Natural killer cell (primary cell): ENCODE data around the gene CREB5. TPM values are rescaled to one million over a fixed set of nuclear protein-coding genes. Genes with fewer than 3 reads are reported as not detected.

ENCODE experiments used
- ATAC-seq, 3 donors: fragments of 150-1000 bp in 2 of 3; fragments of 200-7000 bp in 1 of 3; cut with Tn5 transposase; 1 replicate in 1 of 3; 2 replicates in 2 of 3; pipeline ENCODE4 v1.10.0; 2021; ENCODE audit warnings: mild to moderate bottlenecking in 2 of 3, moderate library complexity in 2 of 3
- DNase-seq, 2 donors: peaks; one replicate each; pipeline versions ENCODE4 v3.0.0 to v3.0.0-alpha.2; 2013 to 2021; ENCODE audit warnings: mixed read lengths in 1 of 2
- H3K27ac ChIP-seq: one replicate; pipeline ENCODE4 v1.5.1; 2013; ENCODE audit warnings: mild to moderate bottlenecking, low read length
- H3K27me3 ChIP-seq: one replicate; pipeline ENCODE4 v1.6.1; 2013; ENCODE audit warnings: low read length; ENCODE audit not compliant: control insufficient read depth, insufficient read depth
- H3K36me3 ChIP-seq: one replicate; pipeline ENCODE4 v1.6.1; 2013; ENCODE audit warnings: low read length; ENCODE audit not compliant: control insufficient read depth, insufficient read depth
- H3K4me1 ChIP-seq: one replicate; pipeline ENCODE4 v1.6.1; 2013; ENCODE audit warnings: low read length; ENCODE audit not compliant: control insufficient read depth, insufficient read depth
- H3K4me3 ChIP-seq: one replicate; pipeline ENCODE4 v1.5.1; 2013; ENCODE audit warnings: low read length
- H3K9me3 ChIP-seq: one replicate; pipeline ENCODE4 v1.6.1; 2013; ENCODE audit warnings: low read length; ENCODE audit not compliant: control insufficient read depth, insufficient read depth
- H3K27ac Mint-ChIP-seq, 2 donors: one replicate each; pipeline ENCODE4 v1.8.0; 2022; ENCODE audit warnings: mild to moderate bottlenecking in 2 of 2, mixed read lengths in 2 of 2, moderate library complexity in 1 of 2
- H3K27me3 Mint-ChIP-seq, 2 donors: one replicate each; pipeline ENCODE4 v1.8.0; 2022; ENCODE audit warnings: low read depth in 2 of 2, mixed read lengths in 2 of 2
- H3K36me3 Mint-ChIP-seq: one replicate; pipeline ENCODE4 v1.8.0; 2022; ENCODE audit warnings: mixed read lengths
- H3K4me1 Mint-ChIP-seq, 2 donors: one replicate each; pipeline ENCODE4 v1.8.0; 2022; ENCODE audit warnings: mixed read lengths in 2 of 2
- H3K4me3 Mint-ChIP-seq: one replicate; pipeline ENCODE4 v1.8.0; 2022; ENCODE audit warnings: mild to moderate bottlenecking, moderate library complexity, mixed read lengths
- H3K9me3 Mint-ChIP-seq, 2 donors: one replicate each; pipeline ENCODE4 v1.8.0; 2022; ENCODE audit warnings: mixed read lengths in 2 of 2
- CTCF ChIP-seq: fragments of 200-600 bp; IDR thresholded peaks from one replicate; pipeline ENCODE4 v1.8.0; 2022; ENCODE audit warnings: antibody characterized with exemption
- WGBS: methylation state at CpG from one replicate; pipeline ENCODE4 v1.1.7; 2013; ENCODE audit warnings: missing lambda C conversion rate; ENCODE audit not compliant: insufficient coverage; 5-methylcytosine and 5-hydroxymethylcytosine counted together
- intact Hi-C: fragments of 100-400 bp; cut with micrococcal nuclease; formaldehyde crosslinking; loops from one replicate; pipeline ENCODE4 v1.14.2; 2022
- total RNA-seq, 4 donors: library from RNA; stranded (reverse); fragments of 120-200 nt in 1 of 4; gene quantifications; one replicate each; pipeline versions ENCODE4 v1.2.3 to v1.2.4, GENCODE V29; 2013 to 2022

The CREB5 gene
- total RNA-seq, 3 donors from 2014 or later (not counting 1 experiment from before 2014, with no cell fraction given), result 0.52 to 7.0 (median 0.89) TPM

GRCh38 chr7:28434510-28434909 is 22.2 kb downstream of the CREB5 start:
- Mint-ChIP-seq H3K9me3 (no peaks in the 10 kb centered on the region), H3K27ac (no peak overlapping the region), H3K4me1 (no peaks in the 10 kb centered on the region), H3K36me3 (no peaks in the 10 kb centered on the region), H3K4me3 (no peak overlapping the region), H3K27me3 (peaks cover 14 to 84% of the 10 kb centered on the region in 2 donors)
- H3K36me3 ChIP-seq, result no peaks in the 10 kb centered on the region
- intact Hi-C loops, result no loop called here
- H3K4me3 ChIP-seq, result no peak overlapping the region
- no peaks in the 10 kb centered on the region for H3K9me3 ChIP-seq
- TF ChIP-seq CTCF, result no peak
- H3K4me1 ChIP-seq, result no peaks in the 10 kb centered on the region
- peaks cover 5% of the 10 kb centered on the region for H3K27me3 ChIP-seq
- WGBS, result no CpG with 5 or more reads among the region's 1 CpG
- DNase-seq (no peak), ATAC-seq (no peak)
- H3K27ac ChIP-seq, result no peak overlapping the region

DNA sequence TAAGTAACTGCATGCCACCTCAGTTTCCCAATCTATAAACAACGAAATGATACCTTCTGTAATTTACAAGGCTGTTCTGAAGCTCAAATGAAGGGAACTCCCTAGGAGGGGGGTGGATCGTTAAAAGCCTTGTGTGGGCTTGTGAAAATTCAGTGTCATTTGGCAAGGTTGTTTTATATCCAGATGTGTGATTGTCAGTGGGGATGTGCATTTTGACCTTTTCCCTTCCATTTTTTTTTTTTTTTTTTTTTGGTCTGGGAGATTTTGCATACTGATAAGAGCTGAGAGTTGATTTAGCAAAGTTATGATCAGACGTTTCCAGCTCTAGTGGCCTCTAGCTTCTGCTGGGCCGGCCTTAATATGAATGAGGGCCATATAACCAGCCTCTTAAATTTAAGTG is 22.8 kb downstream of the CREB5 start:
- no peaks in the 10 kb centered on the region for H3K36me3 Mint-ChIP-seq
- no peak overlapping the region for H3K27ac Mint-ChIP-seq
- H3K9me3 Mint-ChIP-seq, result no peaks in the 10 kb centered on the region
- H3K4me3 ChIP-seq, result no peak overlapping the region
- no peak for DNase-seq
- WGBS, result 78% methylated on average over 3 of the region's 4 CpGs
- no peaks in the 10 kb centered on the region for H3K4me1 ChIP-seq
- no peaks in the 10 kb centered on the region for H3K9me3 ChIP-seq
- intact Hi-C loops, result no loop called here
- no peak overlapping the region for H3K27ac ChIP-seq
- H3K27me3 Mint-ChIP-seq, result peaks cover 14 to 85% of the 10 kb centered on the region in 2 donors
- no peak for ATAC-seq
- TF ChIP-seq CTCF, result no peak
- H3K36me3 ChIP-seq, result no peaks in the 10 kb centered on the region
- H3K27me3 ChIP-seq, result peaks cover 5% of the 10 kb centered on the region
- no peak overlapping the region for H3K4me3 Mint-ChIP-seq
- H3K4me1 Mint-ChIP-seq, result no peaks in the 10 kb centered on the region

- Mint-ChIP-seq H3K27ac (no peak overlapping the region), H3K4me1 (no peaks in the 10 kb centered on the region), H3K36me3 (no peaks in the 10 kb centered on the region), H3K27me3 (peaks cover 14 to 84% of the 10 kb centered on the region in 2 donors), H3K4me3 (no peak overlapping the region), H3K9me3 (no peaks in the 10 kb centered on the region)
- no peaks in the 10 kb centered on the region for H3K4me1 ChIP-seq
- no peak for DNase-seq
- H3K9me3 ChIP-seq, result no peaks in the 10 kb centered on the region
- H3K27ac ChIP-seq, result no peak overlapping the region
- TF ChIP-seq CTCF, result no peak
- intact Hi-C loops, result no loop called here
- H3K36me3 ChIP-seq, result no peaks in the 10 kb centered on the region
- H3K4me3 ChIP-seq, result no peak overlapping the region
- ATAC-seq, result no peak
- WGBS, result 100% methylated on average over 1 of the region's 2 CpGs
- peaks cover 5% of the 10 kb centered on the region for H3K27me3 ChIP-seq
These were observed 23.5 kb downstream of the CREB5 start for GRCh38 chr7:28435732-28436378.

- H3K27ac Mint-ChIP-seq, result no peak overlapping the region
- Histone ChIP-seq H3K36me3 (no peaks in the 10 kb centered on the region), H3K27me3 (peaks cover 3% of the 10 kb centered on the region), H3K27ac (no peak overlapping the region), H3K9me3 (no peaks in the 10 kb centered on the region), H3K4me1 (no peaks in the 10 kb centered on the region), H3K4me3 (no peak overlapping the region)
- no peaks in the 10 kb centered on the region for H3K9me3 Mint-ChIP-seq
- WGBS, result 94% methylated on average over 8 of the region's 8 CpGs
- no peaks in the 10 kb centered on the region for H3K36me3 Mint-ChIP-seq
- no peak for TF ChIP-seq CTCF
- ATAC-seq (no peak), DNase-seq (no peak)
- intact Hi-C loops, result no loop called here
- H3K4me3 Mint-ChIP-seq, result no peak overlapping the region
- H3K4me1 Mint-ChIP-seq, result no peaks in the 10 kb centered on the region
- peaks cover 16 to 76% of the 10 kb centered on the region in 2 donors for H3K27me3 Mint-ChIP-seq
These were observed 27.8 kb downstream of the CREB5 start for GRCh38 chr7:28440055-28440601.
